Right lung (tissue), 10 donors: Measurements from ENCODE around the gene SPATA17. TPM values are rescaled to one million over a fixed set of nuclear protein-coding genes. Genes with fewer than 3 reads are reported as not detected.
A peak's percentile ranks its signal among the peaks of the same experiment; 100 is the strongest.
"Not testable (repeated sequence)": the region's sequence is repeated elsewhere in the genome, so short reads cannot be mapped to it uniquely, and the experiment has no call there.

Experiments used
- DNase-seq, 2 donors: peaks; one replicate each; pipeline ENCODE4 v3.0.0-alpha.2; 2013
- long read RNA-seq, 8 donors: transcript quantifications; one replicate each; lab custom pipeline, GENCODE V29; 2026
- polyA plus RNA-seq, 5 donors: library from polyadenylated mRNA; unstranded; fragments of 120-200 nt; gene quantifications; one replicate each; pipeline versions ENCODE4 v1.2.1 to v1.2.3, GENCODE V29; 2013; ENCODE audit warnings: inconsistent platforms in 1 of 5, low replicate concordance in 1 of 5; ENCODE audit not compliant: insufficient read length in 5 of 5, insufficient read depth in 1 of 5

The SPATA17 gene
- 1 to 10 TPM; 3.9 to 9.7 (median 7.9) TPM for polyA plus RNA-seq
- long read RNA-seq, donor 1: 0 reads
- long read RNA-seq, donor 2: 0 reads
- long read RNA-seq, donor 3, partial matches to known transcripts: 0 of 1 reads
- long read RNA-seq, donor 3, other reads (novel, unspliced or antisense): 0 of 1 reads
- long read RNA-seq, donor 4, full-length matches to known transcripts: 1 of 1 reads
- long read RNA-seq, donor 4, partial matches to known transcripts: 0 of 1 reads
- long read RNA-seq, donor 4, other reads (novel, unspliced or antisense): 0 of 1 reads
- long read RNA-seq, donor 5: 0 reads
- long read RNA-seq, donor 6: 0 reads
- long read RNA-seq, donor 7, full-length matches to known transcripts: 1 of 1 reads
- long read RNA-seq, donor 7, partial matches to known transcripts: 0 of 1 reads
- long read RNA-seq, donor 7, other reads (novel, unspliced or antisense): 0 of 1 reads
- long read RNA-seq, donor 8: 0 reads

DNA sequence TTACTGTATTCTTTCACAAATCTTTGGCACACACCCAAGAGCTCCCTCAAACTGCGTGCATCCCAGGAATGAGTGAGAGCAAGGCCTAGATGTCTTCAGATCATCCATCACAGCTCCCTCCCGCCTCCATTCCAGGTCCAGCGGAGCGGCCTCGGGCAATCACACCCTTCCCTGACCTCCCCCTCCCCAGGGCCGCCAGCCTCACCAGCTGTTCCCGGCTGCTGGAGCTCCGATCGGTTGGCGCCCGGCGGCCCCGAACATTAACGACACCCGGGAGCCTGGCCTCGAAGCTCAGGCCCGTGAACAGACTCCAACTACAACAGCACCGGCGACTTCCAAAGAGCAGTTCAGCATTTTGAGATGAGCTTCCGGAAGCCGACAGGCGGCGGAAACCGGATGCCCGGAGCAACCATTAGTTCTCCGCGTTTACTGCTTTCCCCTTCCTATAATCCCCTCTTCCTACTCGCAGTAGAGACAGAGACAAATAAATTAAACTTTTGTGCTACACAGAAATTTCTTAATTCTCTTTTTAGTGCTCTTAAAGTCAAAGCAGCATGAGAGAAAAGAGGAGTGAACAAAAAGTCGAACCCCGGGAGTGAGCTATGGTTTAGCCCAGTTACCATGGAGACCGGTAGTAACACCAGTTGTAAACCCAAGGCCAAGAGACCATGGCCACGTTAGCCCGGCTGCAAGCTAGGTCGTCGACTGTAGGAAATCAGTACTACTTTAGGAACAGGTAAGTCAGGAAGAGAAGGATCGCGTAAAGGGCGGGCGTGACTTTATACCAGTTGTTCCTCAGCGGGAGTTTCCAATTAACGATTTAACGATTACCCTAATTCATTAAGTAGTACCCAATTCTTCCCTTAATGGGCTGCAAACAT is at the start of gene SPATA17, which contains the start of gene GPATCH2:
SPATA17 (plus strand) TSS at position 634 of the 881 bp plus-strand sequence; CDS start at position 669, 35 bp downstream.
GPATCH2 (minus strand) TSS at position 380 of the 881 bp plus-strand sequence; CDS start at position 261, 119 bp downstream.
- DNase-seq: peak; percentile 93

GRCh38 chr1:217584286-217584811 is 46.8 kb upstream of the SPATA17 start:
- DNase-seq: not testable (repeated sequence)

GRCh38 chr1:217585577-217585976 is 45.6 kb upstream of the SPATA17 start:
- DNase-seq: no peak

- no peak for DNase-seq
These were observed 44.6 kb upstream of the SPATA17 start for GRCh38 chr1:217586586-217586985.

DNA sequence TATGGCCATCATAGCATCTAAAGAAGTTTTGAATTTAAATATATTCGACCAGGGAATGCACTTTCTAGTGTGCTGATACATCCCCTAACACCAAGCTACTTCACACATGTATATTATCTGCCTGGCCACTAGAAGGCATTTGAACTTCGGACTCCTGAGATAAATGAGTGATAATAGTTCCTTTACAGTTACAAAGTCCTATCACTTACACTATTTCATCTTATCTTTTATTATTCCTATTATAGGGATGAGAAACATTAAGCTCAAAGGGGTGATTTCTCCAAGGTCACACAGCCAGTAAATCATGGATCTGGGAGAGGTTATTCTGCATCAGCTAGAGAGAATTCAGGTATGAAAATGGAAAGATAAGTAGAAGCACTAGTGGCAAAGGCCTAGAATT is 40.5 kb upstream of the SPATA17 start:
- DNase-seq: no peak

DNA sequence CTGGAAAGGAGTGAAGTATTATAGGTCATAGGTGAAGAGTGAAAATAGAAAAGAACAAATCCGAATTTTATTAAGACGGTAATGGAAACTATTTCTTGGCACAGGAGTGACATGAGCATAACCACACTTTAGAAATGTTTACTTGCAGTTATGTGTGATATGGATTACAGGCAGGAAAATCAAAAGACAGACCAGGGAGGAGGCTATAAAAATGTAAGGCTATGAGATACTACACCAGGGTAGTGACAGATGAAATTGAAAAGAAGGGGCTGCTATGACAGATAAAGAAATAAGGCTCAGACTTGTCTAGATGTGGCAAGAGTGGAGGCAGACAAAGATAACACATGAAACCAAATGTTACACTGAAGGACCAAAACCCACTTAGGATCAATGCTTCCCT is 32.0 kb upstream of the SPATA17 start:
- no peak for DNase-seq

DNA sequence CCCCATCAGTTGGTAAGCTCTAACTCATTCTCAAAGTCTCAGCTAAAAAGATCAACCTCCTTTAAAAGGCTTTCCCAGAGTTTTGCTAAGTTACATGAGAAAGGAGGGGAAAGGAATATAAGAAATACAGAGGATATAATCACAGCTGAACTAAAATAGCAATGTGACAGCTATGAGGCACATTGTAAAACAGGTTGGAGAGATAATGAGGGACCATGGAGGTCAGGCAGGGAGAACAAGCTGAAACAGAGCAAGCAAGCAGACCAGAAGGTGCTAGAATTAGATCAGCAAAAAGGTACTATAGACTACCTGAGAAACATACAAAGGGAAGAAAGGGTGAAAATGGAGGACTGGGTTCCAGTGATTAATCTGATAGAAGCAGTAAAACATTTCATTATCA is 28.8 kb upstream of the SPATA17 start:
- DNase-seq: no peak

- DNase-seq: no peak
These were observed 25.8 kb upstream of the SPATA17 start for GRCh38 chr1:217605390-217605789.

DNA sequence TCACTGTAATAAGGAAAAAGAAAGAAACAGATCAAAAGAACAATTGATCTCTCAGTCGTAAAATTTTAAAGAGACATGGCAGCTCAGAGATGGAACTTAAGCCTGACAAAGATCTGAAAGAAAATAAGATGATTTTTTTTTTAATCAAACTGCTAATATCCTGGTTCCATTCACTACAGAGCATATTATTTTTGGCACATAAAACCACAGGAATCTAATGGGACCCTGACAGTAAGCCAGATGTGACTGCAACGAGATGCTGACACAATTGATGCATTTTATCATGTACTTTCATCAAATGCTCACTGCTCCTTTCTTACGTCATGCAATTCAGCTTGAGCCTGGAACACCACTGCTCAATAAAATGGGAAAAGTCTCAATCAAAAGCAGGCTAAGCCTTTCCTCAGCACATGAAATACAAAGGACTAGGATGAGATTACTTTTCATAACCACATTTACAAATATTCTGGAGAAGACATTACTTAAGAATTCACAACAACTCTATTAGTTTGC is 16.9 kb upstream of the SPATA17 start:
- no peak for DNase-seq

- no peak for DNase-seq
These were observed 14.0 kb upstream of the SPATA17 start for GRCh38 chr1:217617126-217617525.

GRCh38 chr1:217620814-217621213 is 10.3 kb upstream of the SPATA17 start:
- DNase-seq: no peak

DNA sequence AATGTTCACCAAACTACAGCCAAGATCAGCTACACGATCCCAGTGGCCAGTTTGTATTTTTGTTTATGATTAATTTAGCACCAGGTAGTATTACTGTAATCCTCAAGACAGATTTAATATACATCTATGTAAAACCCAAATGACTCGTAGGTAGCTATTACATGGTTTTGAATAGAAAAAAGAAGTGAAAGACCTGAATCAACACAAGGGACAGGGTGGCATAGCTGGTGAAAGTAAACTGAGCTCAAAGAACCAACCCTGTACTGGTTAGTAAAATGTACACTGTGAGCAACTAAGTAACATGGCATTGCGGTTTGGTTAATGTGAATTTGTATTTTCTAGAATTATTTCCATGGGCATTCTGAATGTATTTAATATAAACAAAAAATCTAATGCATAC is 9.1 kb upstream of the SPATA17 start:
- DNase-seq: no peak

GRCh38 chr1:217626321-217626720 is 4.8 kb upstream of the SPATA17 start:
- no peak for DNase-seq

DNA sequence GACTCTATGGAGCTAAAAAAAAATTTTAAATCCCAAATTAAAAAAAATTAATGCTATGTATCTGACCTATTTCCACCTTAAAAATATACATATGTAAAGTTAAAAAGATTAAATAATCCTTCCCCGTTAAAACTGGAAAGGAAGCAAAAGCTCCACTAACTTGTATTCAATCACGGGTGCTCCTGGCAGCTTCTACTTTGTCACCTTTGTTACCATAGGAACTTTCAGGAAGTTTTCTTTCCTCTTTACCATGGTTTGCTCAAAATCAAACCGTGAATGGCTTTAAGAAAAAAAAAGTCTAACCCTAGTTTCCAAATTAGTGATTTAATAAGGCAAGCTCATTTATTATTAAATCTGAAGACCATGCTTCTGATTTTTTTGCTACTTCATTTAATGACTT is 3.7 kb upstream of the SPATA17 start:
- DNase-seq: peak in 1 of 2 donors; percentile 6

- DNase-seq: no peak
These were observed 11.3 kb downstream of the SPATA17 start for GRCh38 chr1:217642455-217642854.

GRCh38 chr1:217647791-217648190 is 16.6 kb downstream of the SPATA17 start:
- no peak for DNase-seq

DNA sequence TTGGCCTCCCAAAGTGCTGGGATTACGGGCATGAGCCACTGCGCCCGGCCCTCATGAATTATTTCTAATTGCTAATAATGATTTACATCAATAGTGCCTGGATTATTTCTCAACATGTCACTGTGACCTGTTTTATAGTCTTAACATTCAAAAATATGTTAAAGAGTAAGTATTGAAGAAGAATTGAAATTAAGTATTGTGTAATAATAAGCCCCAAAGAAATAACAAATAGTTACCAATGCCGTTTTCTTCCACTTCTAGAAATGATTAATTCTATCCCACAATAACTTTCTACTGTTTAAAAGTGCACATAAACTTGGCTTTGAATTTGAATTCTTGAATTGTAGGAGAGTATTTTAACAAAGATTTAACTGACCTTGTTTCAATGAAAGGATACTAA is 19.5 kb downstream of the SPATA17 start:
- no peak for DNase-seq

DNA sequence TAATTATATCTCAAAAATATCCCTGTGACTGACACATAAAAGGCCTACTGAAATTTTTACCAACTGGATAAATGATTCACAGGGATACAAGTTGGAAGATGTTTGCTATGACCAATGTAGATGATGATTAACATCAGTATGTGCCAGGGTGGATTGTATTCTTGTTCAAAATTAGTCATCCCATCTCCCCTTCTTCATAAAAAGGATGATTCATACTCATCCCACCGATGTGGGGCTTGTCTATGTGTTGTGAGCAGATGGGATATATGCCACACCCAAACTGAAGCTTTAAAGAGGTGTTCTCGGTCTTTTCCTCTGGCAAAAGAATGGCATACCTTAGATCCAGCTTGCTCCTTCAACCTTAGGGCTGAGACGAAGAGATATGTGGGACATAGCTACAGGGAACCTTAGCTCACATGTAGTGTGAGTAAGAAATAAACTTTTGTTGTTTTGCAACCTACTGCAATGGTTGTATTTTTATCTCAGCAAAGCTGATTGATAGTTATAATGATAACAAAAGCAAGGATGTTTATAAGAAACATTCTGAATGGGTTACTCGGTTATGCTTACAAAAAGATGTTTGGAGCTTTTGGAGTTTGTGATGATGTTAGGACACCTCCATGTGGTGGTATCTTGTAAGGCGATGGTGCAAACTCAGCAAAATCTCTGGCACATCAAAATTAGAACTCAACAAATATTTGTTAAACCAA is 29.4 kb downstream of the SPATA17 start:
- peak in 1 of 2 donors; percentile 17 for DNase-seq

DNA sequence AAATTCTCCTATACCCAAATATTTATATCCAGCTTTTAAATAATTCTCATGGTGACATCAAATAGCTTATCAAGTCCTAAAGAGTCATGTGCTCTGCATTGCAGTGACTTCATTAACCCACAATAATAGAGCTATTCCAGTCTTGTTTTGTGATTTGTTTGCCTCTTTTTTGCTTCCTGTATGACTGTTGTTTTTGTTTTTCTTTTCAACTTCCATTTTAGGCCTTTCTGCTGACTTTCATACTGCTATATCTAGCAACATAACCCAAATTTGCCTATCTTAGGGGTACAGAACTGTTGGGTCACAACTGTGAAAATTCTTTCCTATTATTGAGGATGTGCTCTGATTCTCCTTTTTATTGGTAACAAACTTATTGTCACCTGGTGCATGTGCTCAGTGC is 30.3 kb downstream of the SPATA17 start:
- no peak for DNase-seq

GRCh38 chr1:217668351-217668940 is 37.3 kb downstream of the SPATA17 start:
- no peak for DNase-seq

GRCh38 chr1:217673387-217673786 is 42.2 kb downstream of the SPATA17 start:
- DNase-seq: no peak
